Measurements from ENCODE around the gene AKNA.

Gene AKNA

GRCh38 chr9:114413861-114414301 is 26.1 kb upstream of the AKNA start:
- no peak for DNase-seq

GRCh38 chr9:114412048-114412683 is 24.4 kb upstream of the AKNA start:
- no peak for DNase-seq

GRCh38 chr9:114411452-114411851 is 23.7 kb upstream of the AKNA start:
- DNase-seq: no peak

- DNase-seq: no peak
These were observed 23.1 kb upstream of the AKNA start for GRCh38 chr9:114410910-114411309.

GRCh38 chr9:114409842-114410241 is 22.1 kb upstream of the AKNA start:
- DNase-seq: no peak

- no peak for DNase-seq
These were observed 21.5 kb upstream of the AKNA start for GRCh38 chr9:114409103-114409780.

GRCh38 chr9:114408645-114409044 is 20.9 kb upstream of the AKNA start:
- DNase-seq: no peak

- DNase-seq: no peak
These were observed 20.1 kb upstream of the AKNA start for GRCh38 chr9:114407889-114408288.

- no peak for DNase-seq
These were observed 18.7 kb upstream of the AKNA start for GRCh38 chr9:114406441-114406840.

GRCh38 chr9:114405294-114406034 is 17.7 kb upstream of the AKNA start:
- peak; percentile 77 for DNase-seq

GRCh38 chr9:114404531-114404930 is 16.7 kb upstream of the AKNA start:
- DNase-seq: no peak

- DNase-seq: no peak
These were observed 15.5 kb upstream of the AKNA start for GRCh38 chr9:114403153-114403756.

GRCh38 chr9:114401344-114401743 is 13.6 kb upstream of the AKNA start:
- no peak for DNase-seq

GRCh38 chr9:114400772-114401171 is 13.0 kb upstream of the AKNA start:
- DNase-seq: no peak

GRCh38 chr9:114400219-114400618 is 12.4 kb upstream of the AKNA start:
- no peak for DNase-seq

- DNase-seq: no peak
These were observed 11.6 kb upstream of the AKNA start for GRCh38 chr9:114399381-114399780.

GRCh38 chr9:114397848-114398605 is 10.2 kb upstream of the AKNA start:
- DNase-seq: peak; percentile 98

GRCh38 chr9:114397219-114397847 is 9.6 kb upstream of the AKNA start:
- DNase-seq: no peak

GRCh38 chr9:114396558-114397218 is 8.9 kb upstream of the AKNA start:
- DNase-seq: no peak

GRCh38 chr9:114395768-114396167 is 8.0 kb upstream of the AKNA start:
- DNase-seq: no peak

GRCh38 chr9:114395334-114395617 is 7.5 kb upstream of the AKNA start:
- DNase-seq: no peak
